Tongue (tissue), 2 donors: ENCODE measurements around the gene BRICD5. TPM values are rescaled to one million over a fixed set of nuclear protein-coding genes. Genes with fewer than 3 reads are reported as not detected.
"Not testable (repeated sequence)": the region's sequence is repeated elsewhere in the genome, so short reads cannot be mapped to it uniquely, and the experiment has no call there.

Experiments
- DNase-seq: peaks from one replicate; pipeline ENCODE4 v3.0.0-alpha.2; 2015
- total RNA-seq: library from RNA; depleted of rRNA; stranded (reverse); fragments of >200 nt; gene quantifications from one replicate; pipeline ENCODE4 v1.2.3, GENCODE V29; 2014

Gene BRICD5
- 1.9 TPM for total RNA-seq

DNA sequence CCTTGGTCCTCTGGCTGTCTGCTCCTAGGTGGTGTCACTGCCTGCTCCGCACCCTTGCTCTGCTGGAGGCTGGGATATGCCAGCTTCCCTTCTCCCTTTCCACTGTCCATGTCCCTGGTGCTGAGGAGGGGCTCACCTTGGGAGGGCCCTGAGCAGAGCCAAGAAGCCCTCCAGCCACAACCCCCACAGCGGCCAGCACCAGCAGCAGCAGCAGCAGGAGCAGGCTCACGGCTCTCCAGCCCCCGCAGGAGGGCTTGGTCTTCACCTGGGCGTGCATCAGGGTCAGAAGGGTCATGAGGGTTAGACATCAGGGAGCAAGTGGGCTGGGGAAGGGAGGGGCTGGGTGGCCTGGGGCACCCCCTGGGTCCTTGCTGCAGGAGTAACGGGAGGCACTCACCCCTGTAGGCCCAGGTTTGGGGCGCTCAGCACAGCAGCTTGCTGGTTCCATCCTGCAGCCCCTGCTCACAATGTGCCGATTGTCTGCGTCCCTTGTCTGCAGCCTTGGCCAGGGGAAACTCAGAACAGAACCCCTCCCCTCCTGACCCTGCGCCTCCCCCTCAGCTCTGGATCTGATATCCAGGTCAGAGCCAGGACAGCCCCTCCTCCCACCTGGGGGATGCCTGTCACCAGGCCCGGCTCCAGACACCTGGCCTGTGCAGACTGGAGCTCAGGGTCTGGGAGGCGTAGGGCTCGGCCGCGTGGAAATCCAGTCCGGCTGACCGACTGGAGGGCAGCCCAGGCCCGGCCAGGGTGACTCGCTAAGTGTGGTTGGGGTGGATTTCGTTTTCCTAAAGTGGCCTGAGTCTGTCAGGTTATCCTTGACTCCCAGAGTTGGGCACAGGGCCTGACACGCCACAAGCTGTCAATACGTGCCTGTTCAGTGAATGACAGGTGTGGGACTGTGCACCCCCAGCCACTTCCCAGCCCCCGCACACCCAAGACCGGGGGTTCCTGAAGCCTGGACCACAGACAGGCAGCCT is at the start of gene BRICD5:
Gene BRICD5, minus strand, starts transcription at position 478 of the 980 bp plus-strand sequence. Its CDS starts 30 bp downstream, at position 448.
- DNase-seq = no peak

DNA sequence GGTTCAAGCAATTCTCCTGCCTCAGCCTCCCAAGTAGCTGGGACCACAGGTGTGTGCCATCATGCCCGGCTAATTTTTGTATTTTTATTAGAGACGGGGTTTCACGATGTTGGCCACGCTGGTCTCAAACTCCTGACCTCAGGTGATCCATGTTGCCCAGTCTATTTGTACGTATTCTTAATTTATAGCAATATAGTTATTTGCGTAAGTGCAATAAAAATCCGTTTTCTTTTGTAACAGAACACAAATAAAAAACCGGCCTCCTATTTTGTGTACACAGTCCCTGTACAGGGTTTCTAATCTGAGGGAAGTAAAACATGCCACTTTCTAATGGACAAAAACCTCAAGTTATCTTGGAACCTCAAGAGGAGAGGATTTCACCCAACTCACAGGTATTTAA is 49.6 kb upstream of the BRICD5 start:
- no peak for DNase-seq

DNA sequence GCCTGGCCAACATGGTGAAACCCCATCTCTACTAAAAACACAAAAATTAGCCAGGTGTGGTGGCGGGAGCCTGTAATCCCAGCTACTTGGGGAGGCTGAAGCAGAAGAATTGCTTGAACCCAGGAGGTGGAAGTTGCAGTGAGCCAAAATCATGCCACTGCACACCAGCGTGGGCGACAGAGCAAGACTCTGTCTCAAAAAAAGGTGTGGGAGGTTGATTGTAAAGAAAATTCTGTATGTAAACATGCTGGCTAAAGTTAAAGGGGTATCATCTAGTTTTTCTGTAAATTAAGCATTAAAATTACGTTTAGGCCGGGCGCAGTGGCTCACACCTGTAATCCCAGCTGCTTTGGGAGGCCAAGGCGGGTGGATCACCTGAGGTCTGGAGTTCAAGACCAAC is 47.9 kb upstream of the BRICD5 start:
- DNase-seq = not testable (repeated sequence)

GRCh38 chr16:2257726-2258125 is 47.1 kb upstream of the BRICD5 start:
- DNase-seq = no peak

GRCh38 chr16:2256531-2257140 is 46.0 kb upstream of the BRICD5 start:
- DNase-seq = no peak

GRCh38 chr16:2253293-2253692 is 42.6 kb upstream of the BRICD5 start:
- no peak for DNase-seq

GRCh38 chr16:2252806-2253148 is 42.1 kb upstream of the BRICD5 start:
- DNase-seq = no peak

DNA sequence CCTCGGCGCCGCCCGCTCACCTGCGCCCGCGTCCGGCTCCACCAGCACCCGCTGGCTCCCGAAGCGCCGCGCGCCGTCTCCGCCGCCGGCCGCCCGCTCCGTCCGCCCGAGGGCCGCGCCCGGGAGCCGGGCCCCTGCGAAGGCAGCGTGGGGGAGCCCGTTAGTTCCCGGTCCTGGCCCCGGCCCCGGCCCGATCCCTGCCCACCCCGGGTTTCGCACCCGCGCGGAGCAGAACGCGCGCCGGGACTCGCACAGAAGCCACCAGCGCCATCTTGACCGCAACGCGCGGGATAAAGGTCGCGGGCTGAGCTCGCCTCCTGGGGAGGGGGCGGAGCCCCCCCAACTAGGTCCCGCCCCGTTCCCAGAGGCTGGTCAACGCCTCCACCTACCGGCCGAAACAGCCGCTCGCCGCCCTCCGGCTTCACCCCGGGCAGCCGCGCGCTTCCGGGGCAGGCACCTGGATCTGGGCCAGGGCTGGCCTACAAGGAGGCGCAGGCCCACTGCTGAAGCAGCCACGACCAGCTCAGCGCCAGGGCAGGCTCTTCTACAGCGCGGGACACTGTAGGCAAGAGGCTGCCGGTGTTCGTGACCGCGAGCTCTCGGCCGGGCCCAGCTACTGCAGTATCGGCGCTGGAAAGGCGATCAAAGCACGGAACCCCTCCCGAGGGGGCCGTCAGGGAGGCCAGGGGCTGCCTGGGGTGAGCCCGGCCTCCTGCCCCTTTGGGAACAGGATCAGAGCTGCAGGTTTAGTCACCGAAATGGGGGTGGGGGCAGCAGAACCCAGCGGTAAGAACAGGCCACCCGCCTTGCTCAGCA is 40.8 kb upstream of the BRICD5 start, which contains the start of gene ECI1:
Gene ECI1, minus strand, starts transcription at position 292 of the 816 bp plus-strand sequence. Its CDS starts 21 bp downstream, at position 271.
- DNase-seq = peak; percentile 97

GRCh38 chr16:2250652-2251295 is 40.1 kb upstream of the BRICD5 start:
- DNase-seq = peak; percentile 39

DNA sequence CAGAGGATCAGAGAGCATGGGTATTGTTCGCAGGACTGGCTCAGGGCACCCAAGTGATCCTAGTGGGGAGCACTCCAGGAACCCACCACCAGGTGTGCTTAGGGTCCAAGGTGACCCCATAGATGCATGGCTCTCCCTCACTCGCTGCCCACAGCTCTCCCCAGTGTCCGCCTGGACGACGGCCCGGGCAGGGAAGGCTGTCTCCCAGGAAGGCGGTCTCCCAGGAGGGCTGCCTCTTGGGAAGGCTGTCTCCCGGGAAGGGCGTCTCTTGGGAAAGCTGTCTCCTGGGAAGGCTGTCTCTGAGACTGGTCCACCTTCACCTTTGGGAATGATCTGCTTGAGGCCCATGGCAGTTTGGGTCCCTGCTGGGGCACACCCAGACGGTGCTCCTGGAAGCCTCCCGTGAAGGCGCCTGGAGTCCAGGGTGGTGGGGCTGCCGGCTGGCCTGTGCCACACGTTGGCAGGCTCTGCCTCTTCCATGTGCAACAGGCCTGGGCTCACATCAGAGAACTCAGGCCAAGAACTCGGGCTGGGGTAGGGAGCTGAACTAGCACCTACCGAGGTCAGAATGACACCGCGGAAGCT is 35.7 kb upstream of the BRICD5 start:
- DNase-seq = no peak

DNA sequence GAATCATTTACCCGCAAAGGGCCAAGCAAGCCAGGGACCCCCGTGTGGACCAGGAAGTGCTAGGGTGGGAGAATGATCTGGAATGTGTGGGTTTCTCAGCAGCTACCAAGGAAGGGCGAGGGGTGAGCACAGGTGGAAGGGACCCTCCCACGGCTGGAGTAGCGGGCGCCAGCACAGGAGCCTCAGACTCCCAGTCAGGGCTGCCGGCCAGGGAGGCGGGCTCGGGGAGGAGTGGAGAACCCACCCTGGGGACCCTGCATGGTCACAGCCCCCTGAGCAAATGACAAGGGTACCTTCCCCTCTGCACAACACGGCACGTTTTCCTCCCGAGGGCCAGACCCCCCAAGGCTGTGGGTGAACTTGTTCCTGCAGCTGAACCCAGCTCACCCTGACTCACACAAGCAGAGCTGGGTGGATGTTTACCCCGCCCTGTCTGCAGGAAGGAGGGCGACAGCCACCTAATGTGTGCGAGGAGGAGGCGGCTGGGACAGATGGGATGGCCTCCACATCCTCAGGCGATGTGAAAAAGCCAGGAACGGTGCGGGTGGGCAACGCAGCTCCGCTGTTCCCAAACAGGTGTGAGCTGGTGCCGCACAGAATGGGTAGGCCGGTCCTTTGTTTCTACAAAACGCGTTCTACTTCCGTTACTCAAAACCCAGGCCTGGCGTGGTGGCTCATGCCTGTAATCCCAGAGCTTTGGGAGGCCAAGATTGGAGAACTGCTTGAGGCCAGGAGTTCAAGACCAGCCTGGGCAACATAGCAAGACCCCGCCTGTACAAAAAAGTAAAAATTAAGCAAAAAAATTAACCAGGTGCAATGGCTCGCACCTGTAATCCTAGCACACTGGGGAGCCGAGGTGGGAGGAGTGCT is 34.5 kb upstream of the BRICD5 start:
- DNase-seq = no peak

DNA sequence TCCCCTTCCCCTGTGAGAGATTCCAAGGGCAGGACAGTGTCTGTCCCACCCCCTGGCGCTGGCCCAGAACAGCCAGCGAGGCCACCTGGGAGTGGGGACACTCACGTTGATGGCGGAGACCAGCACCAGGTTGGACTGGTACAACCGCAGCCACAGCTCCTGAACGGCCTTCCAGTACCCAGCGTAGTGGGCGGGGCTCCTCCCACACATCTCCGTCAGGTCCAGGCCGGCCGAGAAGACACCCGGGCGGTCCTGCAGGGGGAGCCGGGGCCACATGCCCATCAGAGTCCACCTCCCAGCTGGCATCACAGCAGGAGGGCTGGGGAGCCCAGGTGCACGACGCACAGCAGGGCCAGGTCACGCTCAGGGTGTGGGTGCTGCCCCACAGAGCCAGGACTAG is 33.6 kb upstream of the BRICD5 start:
- DNase-seq = no peak

DNA sequence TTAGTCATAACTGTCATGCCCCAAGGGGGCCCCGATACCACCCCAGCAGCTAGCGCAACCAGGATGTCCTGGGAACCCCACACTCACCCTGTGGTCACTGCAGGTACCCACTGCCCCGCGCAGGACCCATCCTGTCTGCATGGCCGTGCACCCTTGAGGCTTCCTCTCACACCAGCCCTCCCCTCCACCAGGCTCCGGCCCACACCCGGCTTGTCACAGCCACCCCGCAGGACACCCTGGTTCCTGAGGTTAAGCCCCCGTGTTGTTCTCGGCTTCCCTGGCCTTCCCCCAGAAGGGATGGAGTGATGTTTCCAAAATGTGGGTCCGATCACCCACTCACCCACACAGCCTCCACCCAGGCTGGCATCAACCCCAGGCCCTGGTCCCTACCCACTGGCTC is 33.1 kb upstream of the BRICD5 start:
- no peak for DNase-seq

GRCh38 chr16:2243031-2243528 is 32.4 kb upstream of the BRICD5 start:
- no peak for DNase-seq

DNA sequence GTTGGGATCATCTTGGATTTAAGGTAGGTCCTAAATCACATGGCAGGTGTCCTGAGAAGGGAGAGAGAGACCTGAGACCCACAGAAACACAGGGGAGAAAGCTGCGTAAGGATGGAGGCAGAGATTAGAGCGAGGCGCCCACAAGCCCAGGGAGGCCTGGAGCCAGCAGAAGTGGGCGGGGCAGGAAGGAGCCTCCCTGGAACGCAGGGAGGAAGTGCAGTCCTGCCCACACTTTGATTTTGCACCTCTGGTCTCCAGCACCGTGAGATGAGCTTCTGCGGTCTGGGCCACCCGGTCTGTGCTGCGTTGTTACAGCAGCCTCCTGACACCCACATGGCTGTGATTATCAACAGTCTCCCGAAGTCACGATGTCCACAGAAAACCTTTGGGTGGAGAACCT is 31.9 kb upstream of the BRICD5 start:
- no peak for DNase-seq

DNA sequence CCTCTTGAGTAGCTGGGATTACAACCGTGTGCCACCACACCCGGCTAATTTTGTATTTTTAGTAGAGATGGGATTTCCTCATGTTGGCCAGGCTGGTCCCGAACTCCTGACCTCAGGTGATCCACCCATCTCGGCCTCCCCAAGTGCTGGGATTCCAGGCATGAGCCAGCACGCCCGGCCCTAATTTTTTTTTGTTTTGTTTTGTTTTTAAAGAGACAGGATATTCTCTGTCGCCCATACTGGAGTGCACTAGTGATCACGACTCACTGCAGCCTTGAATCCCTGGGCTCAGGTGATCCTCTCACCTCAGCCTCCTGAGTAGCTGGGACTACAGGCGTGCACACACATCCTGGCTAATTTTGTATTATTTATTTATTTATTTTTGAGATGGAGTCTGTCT is 29.7 kb upstream of the BRICD5 start:
- not testable (repeated sequence) for DNase-seq

GRCh38 chr16:2238838-2239675 is 28.4 kb upstream of the BRICD5 start:
- no peak for DNase-seq

DNA sequence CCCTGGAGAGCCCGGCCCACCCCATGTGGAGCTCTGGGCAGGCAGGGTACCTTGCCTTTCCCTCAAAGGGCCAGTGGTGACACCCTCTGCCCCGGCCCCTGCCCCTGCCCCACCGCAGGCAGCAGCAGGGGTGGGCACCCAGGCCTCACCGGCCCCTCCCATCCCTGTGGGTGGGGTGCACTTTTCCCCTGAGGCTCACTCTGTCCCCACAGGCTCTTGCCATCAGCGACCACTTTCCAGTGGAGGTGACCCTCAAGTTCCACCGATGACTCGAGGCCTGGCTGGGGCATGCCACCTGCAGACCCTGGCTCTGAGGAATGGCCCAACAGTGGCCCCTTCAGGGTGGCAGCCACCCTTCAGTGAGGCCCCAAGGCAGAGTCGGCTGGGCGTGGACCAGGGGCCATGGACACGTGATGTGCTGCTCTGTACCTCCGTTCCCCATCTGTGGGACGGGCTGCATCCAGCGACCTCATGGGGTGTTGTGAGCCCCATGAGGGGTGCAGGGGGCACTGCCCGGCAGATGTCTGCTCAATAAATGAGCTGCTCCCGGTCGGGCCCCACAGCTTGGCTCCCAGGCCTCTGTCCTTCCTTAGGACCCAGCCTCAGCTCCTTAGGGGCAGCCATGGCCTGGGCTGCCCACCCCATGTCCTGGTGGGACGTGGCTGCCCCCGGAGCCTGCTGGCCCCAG is 27.6 kb upstream of the BRICD5 start:
- DNase-seq = no peak
